ENCODE measurements around the gene U2SURP. TPM values are rescaled to one million over a fixed set of nuclear protein-coding genes. Genes with fewer than 3 reads are reported as not detected.
"Not testable (repeated sequence)": the region's sequence is repeated elsewhere in the genome, so short reads cannot be mapped to it uniquely, and the experiment has no call there.

U2SURP gene
- total and polyA plus RNA-seq, 2 donors (not counting 1 experiment from before 2014, with no cell fraction given), result 15.1 to 138 TPM

GRCh38 chr3:142987707-142988106, 13.7 kb upstream of the U2SURP start:
- H3K27me3 Mint-ChIP-seq, result peaks cover 3% of the 10 kb centered on the region
- ATAC-seq (ENCODE audit: low read depth) (no peak), DNase-seq (no peak)
- H3K36me3 ChIP-seq (replicated peaks in 1 of 2; ENCODE audit: control extremely low read depth in 1 of 2, control insufficient read depth in 1 of 2, extremely low read depth in 1 of 2, insufficient read depth in 2 of 2, low read length in 1 of 2), result no peaks in the 10 kb centered on the region
- H3K4me3 ChIP-seq (ENCODE audit: control extremely low read depth in 1 of 5, extremely low read depth in 1 of 5, insufficient read depth in 1 of 5, low read depth in 2 of 5, low read length in 4 of 5), result no peak overlapping the region
- WGBS (ENCODE audit: insufficient coverage), result 42% methylated on average over 6 of the region's 7 CpGs
- no peaks in the 10 kb centered on the region for H3K4me1 ChIP-seq (ENCODE audit: control insufficient read depth in 2 of 2, insufficient read depth in 2 of 2, low read length in 2 of 2)
- no peak overlapping the region for H3K27ac ChIP-seq (ENCODE audit: low read length in 2 of 2)
- no peaks in the 10 kb centered on the region for H3K4me1 Mint-ChIP-seq
- H3K79me2 ChIP-seq (ENCODE audit: control insufficient read depth, insufficient read depth, low read length), result no peaks in the 10 kb centered on the region
- intact Hi-C loops (cut with micrococcal nuclease), result loop anchor here (1.0 to 5.0 kb wide), 2 partner anchors 401 to 860 kb away; no protein-coding TSS in a partner anchor
- no peak for TF ChIP-seq EZH2 (IDR thresholded peaks at IDR 0.05; ENCODE audit: borderline replicate concordance, insufficient read depth, low read depth, low read length, poor library complexity, severe bottlenecking)
- TF ChIP-seq CTCF (IDR thresholded peaks at IDR 0.05), result no peak
- H3K27me3 ChIP-seq (replicated peaks in 1 of 4; ENCODE audit: control extremely low read depth in 1 of 4, control insufficient read depth in 3 of 4, insufficient read depth in 4 of 4, low read length in 3 of 4), result no peaks in the 10 kb centered on the region
- POLR2A ChIA-PET, result no interaction called here
- H3K9me3 ChIP-seq (ENCODE audit: control extremely low read depth in 1 of 3, control insufficient read depth in 2 of 3, insufficient read depth in 1 of 3, low read length in 2 of 3), result no peaks in the 10 kb centered on the region
- no peaks in the 10 kb centered on the region for H4K20me1 ChIP-seq (ENCODE audit: control insufficient read depth, insufficient read depth, low read length, poor library complexity, severe bottlenecking)
- no peak overlapping the region for H3K4me3 Mint-ChIP-seq
- H3K27ac Mint-ChIP-seq, result no peak overlapping the region
- CTCF ChIA-PET, result interaction anchor here (1.4 to 2.5 kb wide), 3 partner anchors 10 to 400 kb away, joined by 3 to 8 read pairs (median 6); partner anchors contain the start of gene U2SURP
- H3K9ac ChIP-seq (ENCODE audit: low read length), result no peak overlapping the region
- peak overlapping the region; percentile 32 for H2AFZ ChIP-seq (ENCODE audit: insufficient read depth, low read depth, low read length, poor library complexity, severe bottlenecking)
- H3K4me2 ChIP-seq (replicated peaks; ENCODE audit: low read depth, low read length, poor library complexity, severe bottlenecking), result no peak overlapping the region
- H3K9me3 Mint-ChIP-seq (ENCODE audit: insufficient read depth), result no peaks in the 10 kb centered on the region

- intact Hi-C loops (cut with micrococcal nuclease), result loop anchor here (5.0 kb wide), 1 partner anchor 861 kb away; no protein-coding TSS in a partner anchor
Observed at GRCh38 chr3:142988221-142988620, 13.1 kb upstream of the U2SURP start.

GRCh38 chr3:142988826-142989225, 12.5 kb upstream of the U2SURP start:
- CTCF ChIA-PET; H3K4me2 ChIP-seq (replicated peaks; ENCODE audit: low read depth, low read length, poor library complexity, severe bottlenecking); H3K27me3 ChIP-seq (replicated peaks in 1 of 4; ENCODE audit: control extremely low read depth in 1 of 4, control insufficient read depth in 3 of 4, insufficient read depth in 4 of 4, low read length in 3 of 4); H3K4me1 Mint-ChIP-seq; DNase-seq; H3K79me2 ChIP-seq (ENCODE audit: control insufficient read depth, insufficient read depth, low read length); H3K4me3 Mint-ChIP-seq; H3K4me1 ChIP-seq (ENCODE audit: control insufficient read depth in 2 of 2, insufficient read depth in 2 of 2, low read length in 2 of 2); POLR2A ChIA-PET; H3K36me3 ChIP-seq (replicated peaks in 1 of 2; ENCODE audit: control extremely low read depth in 1 of 2, control insufficient read depth in 1 of 2, extremely low read depth in 1 of 2, insufficient read depth in 2 of 2, low read length in 1 of 2); H3K4me3 ChIP-seq (ENCODE audit: control extremely low read depth in 1 of 5, extremely low read depth in 1 of 5, insufficient read depth in 1 of 5, low read depth in 2 of 5, low read length in 4 of 5); H3K9ac ChIP-seq (ENCODE audit: low read length); H3K27me3 Mint-ChIP-seq; H2AFZ ChIP-seq (ENCODE audit: insufficient read depth, low read depth, low read length, poor library complexity, severe bottlenecking); H3K27ac Mint-ChIP-seq; H3K9me3 Mint-ChIP-seq (ENCODE audit: insufficient read depth); ATAC-seq (ENCODE audit: low read depth); H3K27ac ChIP-seq (ENCODE audit: low read length in 2 of 2); H4K20me1 ChIP-seq (ENCODE audit: control insufficient read depth, insufficient read depth, low read length, poor library complexity, severe bottlenecking); H3K9me3 ChIP-seq (ENCODE audit: control extremely low read depth in 1 of 3, control insufficient read depth in 2 of 3, insufficient read depth in 1 of 3, low read length in 2 of 3): not testable (repeated sequence)
- intact Hi-C loops (cut with micrococcal nuclease), result loop anchor here (5.0 kb wide), 1 partner anchor 862 kb away; no protein-coding TSS in a partner anchor
- no CpG with 5 or more reads among the region's 3 CpGs for WGBS (ENCODE audit: insufficient coverage)

More at GRCh38 chr3:142988221-142988620, 13.1 kb upstream of the U2SURP start:
- H3K27ac ChIP-seq (ENCODE audit: low read length in 2 of 2); H3K9me3 ChIP-seq (ENCODE audit: control extremely low read depth in 1 of 3, control insufficient read depth in 2 of 3, insufficient read depth in 1 of 3, low read length in 2 of 3); H3K27me3 Mint-ChIP-seq; H3K4me3 Mint-ChIP-seq; H3K4me3 ChIP-seq (ENCODE audit: control extremely low read depth in 1 of 5, extremely low read depth in 1 of 5, insufficient read depth in 1 of 5, low read depth in 2 of 5, low read length in 4 of 5); POLR2A ChIA-PET; DNase-seq; H3K79me2 ChIP-seq (ENCODE audit: control insufficient read depth, insufficient read depth, low read length); H3K4me2 ChIP-seq (replicated peaks; ENCODE audit: low read depth, low read length, poor library complexity, severe bottlenecking); H3K27me3 ChIP-seq (replicated peaks in 1 of 4; ENCODE audit: control extremely low read depth in 1 of 4, control insufficient read depth in 3 of 4, insufficient read depth in 4 of 4, low read length in 3 of 4); H4K20me1 ChIP-seq (ENCODE audit: control insufficient read depth, insufficient read depth, low read length, poor library complexity, severe bottlenecking); H3K4me1 Mint-ChIP-seq; H3K9me3 Mint-ChIP-seq (ENCODE audit: insufficient read depth); H3K9ac ChIP-seq (ENCODE audit: low read length); H3K27ac Mint-ChIP-seq; H3K4me1 ChIP-seq (ENCODE audit: control insufficient read depth in 2 of 2, insufficient read depth in 2 of 2, low read length in 2 of 2); ATAC-seq (ENCODE audit: low read depth); H3K36me3 ChIP-seq (replicated peaks in 1 of 2; ENCODE audit: control extremely low read depth in 1 of 2, control insufficient read depth in 1 of 2, extremely low read depth in 1 of 2, insufficient read depth in 2 of 2, low read length in 1 of 2): not testable (repeated sequence)
- peak overlapping the region; percentile 32 for H2AFZ ChIP-seq (ENCODE audit: insufficient read depth, low read depth, low read length, poor library complexity, severe bottlenecking)
- CTCF ChIA-PET, result interaction anchor here (1.4 to 2.5 kb wide), 3 partner anchors 9 to 401 kb away, joined by 3 to 8 read pairs (median 6); partner anchors contain the start of gene U2SURP
- WGBS (ENCODE audit: insufficient coverage), result no CpG with 5 or more reads among the region's 2 CpGs
